ENCODE results near the gene HYPK.

GRCh38 chr15:43793647-43794046, 6.8 kb upstream of the HYPK start:
- no peak for TF ChIP-seq CTCF (IDR thresholded peaks at IDR 0.05)
- no peak for TF ChIP-seq POLR2A (IDR thresholded peaks at IDR 0.05)
